GM23338 (cell line): ENCODE measurements around the gene EFCAB8. TPM values are rescaled to one million over a fixed set of nuclear protein-coding genes. Genes with fewer than 3 reads are reported as not detected.

ENCODE experiments used
- ATAC-seq: fragments of 200-7000 bp; cut with Tn5 transposase; 3 replicates; pipeline ENCODE4 v1.9.1; 2020
- DNase-seq: peaks from one replicate; pipeline ENCODE4 v3.0.0-alpha.2; 2015; ENCODE audit warnings: low spot score
- H2AFZ ChIP-seq: fragments of 200-600 bp; sonication (generic); 2 replicates; pipeline ENCODE4 v1.8.0; 2016; ENCODE audit warnings: antibody characterized with exemption, mild to moderate bottlenecking, moderate library complexity
- H3F3A ChIP-seq: fragments of 200-600 bp; sonication (generic); replicated peaks from 2 replicates; pipeline ENCODE4 v1.8.0; 2017; ENCODE audit warnings: antibody characterized with exemption, mixed run types, low read depth
- H3K27ac ChIP-seq: fragments of 200-600 bp; sonication (generic); 2 replicates; pipeline ENCODE4 v1.6.1; 2016; ENCODE audit warnings: low read depth
- H3K27me3 ChIP-seq: fragments of 200-600 bp; sonication (generic); 2 replicates; pipeline ENCODE4 v1.8.0; 2016; ENCODE audit warnings: mild to moderate bottlenecking, mixed run types, moderate library complexity; ENCODE audit not compliant: insufficient read depth
- H3K36me3 ChIP-seq: fragments of 200-600 bp; sonication (generic); 2 replicates; pipeline ENCODE4 v1.8.0; 2016; ENCODE audit warnings: mild to moderate bottlenecking; ENCODE audit not compliant: insufficient read depth
- H3K4me1 ChIP-seq: fragments of 200-600 bp; sonication (generic); 2 replicates; pipeline ENCODE4 v1.8.0; 2016; ENCODE audit warnings: mild to moderate bottlenecking, moderate library complexity; ENCODE audit not compliant: insufficient read depth
- H3K4me2 ChIP-seq: fragments of 200-600 bp; sonication (generic); 2 replicates; pipeline ENCODE4 v1.7.1; 2017; ENCODE audit warnings: mixed run types
- H3K4me3 ChIP-seq: fragments of 200-600 bp; sonication (generic); 2 replicates; pipeline ENCODE4 v1.6.1; 2016; ENCODE audit warnings: mixed run types
- H3K79me2 ChIP-seq: fragments of 200-600 bp; sonication (generic); replicated peaks from 2 replicates; pipeline ENCODE4 v1.8.0; 2017; ENCODE audit warnings: mild to moderate bottlenecking; ENCODE audit not compliant: insufficient read depth
- H3K9me2 ChIP-seq: fragments of 200-600 bp; sonication (generic); 2 replicates; pipeline ENCODE4 v1.8.0; 2017; ENCODE audit not compliant: insufficient read depth
- H4K20me1 ChIP-seq: fragments of 200-600 bp; sonication (generic); replicated peaks from 2 replicates; pipeline ENCODE4 v1.8.0; 2017; ENCODE audit warnings: mild to moderate bottlenecking; ENCODE audit not compliant: insufficient read depth
- H3K27ac Mint-ChIP-seq: 2 replicates; pipeline ENCODE4 v1.8.0; 2020; ENCODE audit warnings: inconsistent platforms, mild to moderate bottlenecking, moderate library complexity, mixed read lengths
- H3K27me3 Mint-ChIP-seq: 3 replicates; pipeline ENCODE4 v1.8.0; 2022; ENCODE audit warnings: low read depth, mild to moderate bottlenecking, moderate library complexity, mixed read lengths, inconsistent platforms; ENCODE audit not compliant: insufficient read depth, poor library complexity
- H3K36me3 Mint-ChIP-seq: 3 replicates; pipeline ENCODE4 v1.8.0; 2021; ENCODE audit warnings: low read depth, mild to moderate bottlenecking, inconsistent platforms, moderate library complexity, mixed read lengths
- H3K4me1 Mint-ChIP-seq: 3 replicates; pipeline ENCODE4 v1.8.0; 2020; ENCODE audit warnings: mild to moderate bottlenecking, inconsistent platforms, mixed read lengths
- H3K4me3 Mint-ChIP-seq: 3 replicates; pipeline ENCODE4 v1.8.0; 2021; ENCODE audit warnings: moderate library complexity, mild to moderate bottlenecking, inconsistent platforms, mixed read lengths
- H3K9me3 Mint-ChIP-seq: 3 replicates; pipeline ENCODE4 v1.8.0; 2020; ENCODE audit warnings: moderate library complexity, mild to moderate bottlenecking, inconsistent platforms, mixed read lengths
- CREB1 ChIP-seq: fragments of 250-450 bp; sonication (Bioruptor Pico); IDR thresholded peaks from 2 replicates; pipeline ENCODE4 v1.5.0; 2020; ENCODE audit warnings: low read depth, mild to moderate bottlenecking, moderate library complexity
- CTCF ChIP-seq, 2 experiments: fragments of 200-600 bp in 1 of 2; sonication (generic) in 1 of 2; conservative IDR thresholded peaks; 2 replicates each; pipeline versions ENCODE4 v1.5.1 to v1.6.1; 2016 to 2017; ENCODE audit warnings: antibody characterized with exemption in 2 of 2, low read depth in 2 of 2, mild to moderate bottlenecking in 2 of 2, moderate library complexity in 1 of 2
- ETS1 ChIP-seq: IDR thresholded peaks from 2 replicates; pipeline ENCODE4 v1.6.1; 2016; ENCODE audit warnings: antibody characterized with exemption
- EZH2 ChIP-seq: fragments of 200-600 bp; sonication (generic); IDR thresholded peaks from one replicate; pipeline ENCODE4 v1.8.0; 2017; ENCODE audit warnings: antibody characterized with exemption, mild to moderate bottlenecking, low read depth; ENCODE audit not compliant: unreplicated experiment
- EZH2phosphoT487 ChIP-seq: fragments of 200-600 bp; sonication (generic); IDR thresholded peaks from one replicate; pipeline ENCODE4 v1.8.1; 2018; ENCODE audit warnings: antibody characterized with exemption; ENCODE audit not compliant: unreplicated experiment
- JUNB ChIP-seq: IDR thresholded peaks from one replicate; pipeline ENCODE4 v1.6.1; 2016; ENCODE audit warnings: antibody characterized with exemption; ENCODE audit not compliant: unreplicated experiment
- NANOG ChIP-seq: IDR thresholded peaks from 2 replicates; pipeline ENCODE4 v1.6.1; 2016; ENCODE audit warnings: antibody characterized with exemption, borderline replicate concordance
- POLR2AphosphoS5 ChIP-seq: IDR thresholded peaks from 2 replicates; pipeline ENCODE4 v1.6.1; 2016; ENCODE audit warnings: antibody characterized with exemption, low read depth
- REST ChIP-seq: IDR thresholded peaks from one replicate; pipeline ENCODE4 v1.6.1; 2018; ENCODE audit warnings: antibody characterized with exemption; ENCODE audit not compliant: unreplicated experiment
- STAT1 ChIP-seq: IDR thresholded peaks from one replicate; pipeline ENCODE4 v1.6.1; 2016; ENCODE audit warnings: antibody characterized with exemption; ENCODE audit not compliant: unreplicated experiment
- ZNF114 ChIP-seq: fragments of 250-450 bp; sonication (Bioruptor Pico); IDR thresholded peaks from 2 replicates; pipeline ENCODE4 v1.5.0; 2020; ENCODE audit warnings: mild to moderate bottlenecking, moderate library complexity
- ZNF331 ChIP-seq: fragments of 250-450 bp; sonication (Bioruptor Pico); IDR thresholded peaks from 2 replicates; pipeline ENCODE4 v1.5.0; 2020; ENCODE audit warnings: low read depth, mild to moderate bottlenecking, moderate library complexity
- ZNF462 ChIP-seq: fragments of 250-450 bp; sonication (Bioruptor Pico); IDR thresholded peaks from 2 replicates; pipeline ENCODE4 v1.5.0; 2020; ENCODE audit warnings: mild to moderate bottlenecking, moderate library complexity
- polyA plus RNA-seq: library from polyadenylated mRNA; unstranded; fragments of >200 nt; fragmentation: Nextera tagmentation; extraction: Ambion mirVana; gene quantifications from 2 replicates; pipeline ENCODE4 v1.2.1, GENCODE V29; 2016
- total RNA-seq: library from RNA; depleted of rRNA; stranded (reverse); fragments of >200 nt; shearing (Covaris generic); gene quantifications from 2 replicates; pipeline ENCODE4 v1.2.3, GENCODE V29; 2014

The EFCAB8 gene
- total and polyA plus RNA-seq, 2 experiments from 2014 or later, result 0.35 TPM; not detected in 1

GRCh38 chr20:32878820-32879219 lies 20.1 kb downstream of the EFCAB8 start (continued):
- TF ChIP-seq JUNB (no peak), NANOG (no peak), POLR2AphosphoS5 (no peak), EZH2 (no peak), EZH2phosphoT487 (no peak)

GRCh38 chr20:32879538-32879937 lies 20.8 kb downstream of the EFCAB8 start:
- DNase-seq, result no peak
- no peaks in the 10 kb centered on the region for H3K36me3 ChIP-seq
- H3K4me1 ChIP-seq, result no peaks in the 10 kb centered on the region
- no peaks in the 10 kb centered on the region for H3K9me2 ChIP-seq
- no peak overlapping the region for H3K4me2 ChIP-seq
- Mint-ChIP-seq H3K27ac (no peak overlapping the region), H3K36me3 (no peaks in the 10 kb centered on the region), H3K4me3 (no peak overlapping the region), H3K4me1 (peaks cover 3% of the 10 kb centered on the region; the same call in 2 of the 3 replicates), H3K27me3 (peaks cover 3% of the 10 kb centered on the region), H3K9me3 (no peaks in the 10 kb centered on the region)
- TF ChIP-seq ZNF114 (CRISPR knock-in tag), result no peak
- no peak for TF ChIP-seq ETS1
- no peak for TF ChIP-seq NANOG
- TF ChIP-seq JUNB, result no peak
- TF ChIP-seq CREB1, result no peak
- no peak for TF ChIP-seq CTCF (conservative IDR thresholded peaks at IDR 0.05; ENCODE audit: low read depth in 2 of 2)
- no peak for TF ChIP-seq POLR2AphosphoS5
- no peak for TF ChIP-seq EZH2phosphoT487
- TF ChIP-seq EZH2, result no peak
- TF ChIP-seq REST, result no peak
- TF ChIP-seq STAT1, result no peak
- TF ChIP-seq ZNF331 (CRISPR knock-in tag), result no peak
- no peak for TF ChIP-seq ZNF462 (CRISPR knock-in tag)
- ATAC-seq, result no peak
- H3K27ac ChIP-seq, result no peak overlapping the region
- H3K4me3 ChIP-seq, result no peak overlapping the region
- 0 out of 2 replicates have a peak, but pooled peaks cover 2% of the 10 kb centered on the region for H3F3A ChIP-seq
- H3K27me3 ChIP-seq, result no peaks in the 10 kb centered on the region
- no peaks in the 10 kb centered on the region for H4K20me1 ChIP-seq
- no peaks in the 10 kb centered on the region for H3K79me2 ChIP-seq
- H2AFZ ChIP-seq, result no peak overlapping the region
